HepG2 (cell line): ENCODE results near the gene PDS5B. TPM values are rescaled to one million over a fixed set of nuclear protein-coding genes. Genes with fewer than 3 reads are reported as not detected.

Experiments
- HNF1B ChIP-seq: sonication (generic); formaldehyde crosslinking; IDR thresholded peaks from 2 replicates; pipeline ENCODE4 v1.5.1; 2020; ENCODE audit warnings: mild to moderate bottlenecking, moderate library complexity, missing genetic modification reagents
- RBFOX2 ChIP-seq: fragments of 200-400 bp; formaldehyde crosslinking; IDR thresholded peaks from 2 replicates; pipeline ENCODE4 v1.6.1; 2017; ENCODE audit warnings: low read depth, mild to moderate bottlenecking, low read length
- STAT6 ChIP-seq: sonication (generic); formaldehyde crosslinking; IDR thresholded peaks from 2 replicates; pipeline ENCODE4 v1.4.0; 2020; ENCODE audit warnings: missing genetic modification reagents, mild to moderate bottlenecking, borderline replicate concordance
- ZBTB7B ChIP-seq: sonication (generic); formaldehyde crosslinking; IDR thresholded peaks from 2 replicates; pipeline ENCODE4 v1.4.0; 2020; ENCODE audit warnings: missing genetic modification reagents
- ZNF101 ChIP-seq: sonication (generic); formaldehyde crosslinking; IDR thresholded peaks from 2 replicates; pipeline ENCODE4 v1.4.0; 2020; ENCODE audit warnings: mild to moderate bottlenecking, low read depth, missing genetic modification reagents, borderline replicate concordance
- ZNF205 ChIP-seq: IDR thresholded peaks from 2 replicates; pipeline ENCODE4 v1.6.1; 2018; ENCODE audit warnings: missing biosample characterization, missing genetic modification reagents
- ZNF407 ChIP-seq: sonication (generic); formaldehyde crosslinking; IDR thresholded peaks from one replicate; pipeline ENCODE4 v1.5.1; 2020; ENCODE audit warnings: mild to moderate bottlenecking, missing genetic modification reagents; ENCODE audit errors: not compliant biosample characterization
- ZNF432 ChIP-seq: sonication (generic); formaldehyde crosslinking; IDR thresholded peaks from 2 replicates; pipeline ENCODE4 v1.5.0; 2020; ENCODE audit warnings: missing genetic modification reagents, mild to moderate bottlenecking, borderline replicate concordance
- ZNF777 ChIP-seq: sonication (generic); formaldehyde crosslinking; IDR thresholded peaks from 2 replicates; pipeline ENCODE4 v1.4.0; 2020; ENCODE audit warnings: missing genetic modification reagents
- polyA plus RNA-seq, 8 experiments: library from polyadenylated mRNA; depleted of rRNA in 3 of 8; stranded (reverse) in 7 of 8; unstranded in 1 of 8; fragments of >200 nt; fragmentation: Illumina TruSeq in 4 of 8; extraction: Trizol in 4 of 8; gene quantifications; 2 replicates each; pipeline versions ENCODE4 v1.2.1 to v1.2.3, GENCODE V29; 2011 to 2016; ENCODE audit warnings: low read depth in 4 of 8, missing spikeins in 1 of 8, mixed read lengths in 1 of 8; ENCODE audit not compliant: insufficient read depth in 1 of 8
- total RNA-seq, 5 experiments: library from RNA; depleted of rRNA; stranded (reverse); fragments of >200 nt; fragmentation: Illumina TruSeq; extraction: Trizol; gene quantifications; 2 replicates each; pipeline ENCODE4 v1.2.3, GENCODE V29; 2016; ENCODE audit warnings: low read depth in 1 of 5

PDS5B gene
- total and polyA plus RNA-seq, 2 of the 13 experiments (the other 11 are each of a cell fraction or from before 2014, with no cell fraction given): 5.8 to 24.6 TPM

- no peak for TF ChIP-seq STAT6 (CRISPR knock-in tag)
- TF ChIP-seq ZNF407 (CRISPR knock-in tag): no peak
- TF ChIP-seq ZBTB7B (CRISPR knock-in tag): no peak
- no peak for TF ChIP-seq HNF1B (CRISPR knock-in tag)
- 0 out of 2 replicates have a peak, but pooled peaks have one; percentile 47 for TF ChIP-seq ZNF777 (CRISPR knock-in tag)
- no peak for TF ChIP-seq ZNF101 (CRISPR knock-in tag)
- no peak for TF ChIP-seq ZNF432 (CRISPR knock-in tag)
- peak; percentile 55; the same call in 1 of the 2 replicates for TF ChIP-seq RBFOX2
- TF ChIP-seq ZNF205 (CRISPR knock-in tag): no peak
These were observed 959 bp downstream of the PDS5B start (continued) for GRCh38 chr13:32587011-32587810.
